Uterus (tissue), 2 donors: ENCODE data around the gene CELA3A.

Experiments used
- CTCF ChIP-seq, 4 experiments: fragments of 200-600 bp in 2 of 4; fragments of 450-650 bp in 2 of 4; sonication (generic) in 2 of 4; IDR thresholded peaks; one replicate each; pipeline ENCODE4 v1.5.1; 2016 to 2019; ENCODE audit warnings: antibody characterized with exemption in 4 of 4, mild to moderate bottlenecking in 2 of 4, moderate library complexity in 1 of 4
- POLR2A ChIP-seq, 2 donors: fragments of 450-650 bp; IDR thresholded peaks; one replicate each; pipeline ENCODE4 v1.6.1; 2016; ENCODE audit warnings: antibody characterized with exemption in 2 of 2, mild to moderate bottlenecking in 1 of 2, moderate library complexity in 1 of 2

- TF ChIP-seq CTCF (IDR thresholded peaks at IDR 0.05) (peak in 1 of 4 experiments; percentile 8), POLR2A (IDR thresholded peaks at IDR 0.05) (no peak)
These were observed 48.5 kb upstream of the CELA3A start for GRCh38 chr1:21952786-21953520.
